ENCODE results near the gene C2orf76.
"Not testable (repeated sequence)": the region's sequence is repeated elsewhere in the genome, so short reads cannot be mapped to it uniquely, and the experiment has no call there.

The C2orf76 gene

DNA sequence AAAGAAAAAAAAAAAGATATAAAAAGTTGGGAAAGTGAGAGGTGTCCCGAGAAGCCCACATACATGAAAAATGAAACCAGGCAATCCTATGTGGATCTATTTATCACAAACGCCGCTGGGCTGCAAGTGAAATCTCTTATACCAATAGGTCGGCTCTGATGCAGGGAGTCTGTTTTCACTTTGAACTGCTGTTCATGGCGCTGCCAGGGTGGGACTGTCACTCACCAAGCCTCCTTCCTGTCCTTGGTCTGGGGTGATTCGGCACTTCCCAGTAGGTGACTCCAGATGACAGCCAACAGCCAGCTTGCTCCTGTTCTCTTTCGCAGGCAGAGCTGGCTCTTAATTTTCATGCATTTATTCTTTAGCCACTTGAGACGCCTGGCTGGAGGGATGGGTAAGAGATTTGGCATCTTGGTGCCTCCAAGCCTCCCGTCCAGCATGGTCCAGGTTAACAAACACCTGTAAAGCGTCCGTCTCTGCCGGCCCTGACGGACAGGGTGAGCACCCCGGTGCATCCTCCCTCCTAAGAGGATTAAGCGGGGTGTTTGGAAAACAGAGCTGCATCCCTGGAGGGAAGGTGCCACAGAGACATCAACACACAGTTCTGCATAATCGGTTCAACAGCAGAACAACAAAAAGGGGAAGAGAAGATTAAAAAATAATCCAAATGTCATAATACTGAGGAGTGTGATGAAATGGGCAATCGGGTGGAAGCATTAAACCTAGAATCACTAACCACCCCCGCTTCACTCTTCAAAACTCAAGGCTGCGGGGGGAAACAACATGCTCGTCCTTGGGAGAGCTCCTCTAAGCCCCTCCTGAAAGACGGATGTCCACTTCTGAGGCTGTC is 84.3 kb downstream of the C2orf76 start:
- Histone ChIP-seq H3K9me3 (ENCODE audit: control insufficient read depth, insufficient read depth, low read depth, low read length) (no peaks in the 10 kb centered on the region), H3K27me3 (ENCODE audit: control insufficient read depth, insufficient read depth, low read length) (no peaks in the 10 kb centered on the region), H3K9ac (ENCODE audit: low read length) (no peak overlapping the region), H3K27ac (ENCODE audit: low read depth, low read length) (no peak overlapping the region), H3K36me3 (ENCODE audit: control insufficient read depth, insufficient read depth, low read length) (no peaks in the 10 kb centered on the region), H3K4me1 (ENCODE audit: control insufficient read depth, insufficient read depth, low read length) (no peaks in the 10 kb centered on the region), H3K4me3 (ENCODE audit: low read depth, low read length) (no peak overlapping the region)

- H3K4me3 ChIP-seq (ENCODE audit: low read depth, low read length) = no peak overlapping the region
- H3K36me3 ChIP-seq (ENCODE audit: control insufficient read depth, insufficient read depth, low read length) = no peaks in the 10 kb centered on the region
- H3K27me3 ChIP-seq (ENCODE audit: control insufficient read depth, insufficient read depth, low read length) = no peaks in the 10 kb centered on the region
- H3K9ac ChIP-seq (ENCODE audit: low read length) = no peak overlapping the region
- H3K9me3 ChIP-seq (ENCODE audit: control insufficient read depth, insufficient read depth, low read depth, low read length) = peaks cover 2% of the 10 kb centered on the region; the same call in 1 of the 2 replicates
- no peak overlapping the region for H3K27ac ChIP-seq (ENCODE audit: low read depth, low read length)
- no peaks in the 10 kb centered on the region for H3K4me1 ChIP-seq (ENCODE audit: control insufficient read depth, insufficient read depth, low read length)
Measured at GRCh38 chr2:119280680-119281079, 86.0 kb downstream of the C2orf76 start.

DNA sequence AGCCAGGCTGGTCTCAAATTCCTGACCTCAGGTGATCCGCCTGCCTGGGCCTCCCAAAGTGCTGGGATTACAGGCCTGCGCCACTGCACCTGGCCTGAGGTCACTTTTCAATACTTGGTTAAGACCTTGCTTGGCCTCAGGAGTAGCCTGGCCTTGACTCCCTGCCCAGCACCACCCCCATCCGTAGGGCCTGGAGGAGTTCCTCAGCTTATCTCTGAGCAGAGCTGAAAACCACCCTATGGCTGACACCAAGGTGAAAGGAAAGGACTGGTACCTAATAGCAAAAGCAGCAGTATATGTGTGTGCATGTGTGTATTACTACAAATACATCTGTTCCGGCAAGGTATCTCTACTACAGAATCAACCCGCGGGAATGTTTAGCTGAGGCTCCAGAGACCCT is 87.0 kb downstream of the C2orf76 start:
- H3K27me3 ChIP-seq (ENCODE audit: control insufficient read depth, insufficient read depth, low read length) = no peaks in the 10 kb centered on the region

GRCh38 chr2:119278946-119279345 is 87.7 kb downstream of the C2orf76 start:
- no peak overlapping the region for H3K9ac ChIP-seq (ENCODE audit: low read length)
- H3K4me1 ChIP-seq (ENCODE audit: control insufficient read depth, insufficient read depth, low read length) = no peaks in the 10 kb centered on the region
- H3K36me3 ChIP-seq (ENCODE audit: control insufficient read depth, insufficient read depth, low read length) = no peaks in the 10 kb centered on the region
- H3K27ac ChIP-seq (ENCODE audit: low read depth, low read length) = no peak overlapping the region
- H3K27me3 ChIP-seq (ENCODE audit: control insufficient read depth, insufficient read depth, low read length) = no peaks in the 10 kb centered on the region
- H3K4me3 ChIP-seq (ENCODE audit: low read depth, low read length) = no peak overlapping the region
- peaks cover 2% of the 10 kb centered on the region; the same call in 1 of the 2 replicates for H3K9me3 ChIP-seq (ENCODE audit: control insufficient read depth, insufficient read depth, low read depth, low read length)

More for the DNA sequence above, 87.0 kb downstream of the C2orf76 start:
- H3K4me1 ChIP-seq (ENCODE audit: control insufficient read depth, insufficient read depth, low read length) = no peaks in the 10 kb centered on the region
- peaks cover 2% of the 10 kb centered on the region; the same call in 1 of the 2 replicates for H3K9me3 ChIP-seq (ENCODE audit: control insufficient read depth, insufficient read depth, low read depth, low read length)
- no peak overlapping the region for H3K4me3 ChIP-seq (ENCODE audit: low read depth, low read length)
- H3K36me3 ChIP-seq (ENCODE audit: control insufficient read depth, insufficient read depth, low read length) = no peaks in the 10 kb centered on the region
- no peak overlapping the region for H3K27ac ChIP-seq (ENCODE audit: low read depth, low read length)
- no peak overlapping the region for H3K9ac ChIP-seq (ENCODE audit: low read length)

GRCh38 chr2:119278385-119278784 is 88.2 kb downstream of the C2orf76 start:
- H3K27ac ChIP-seq (ENCODE audit: low read depth, low read length); H3K4me3 ChIP-seq (ENCODE audit: low read depth, low read length): not testable (repeated sequence)

GRCh38 chr2:119276864-119277263 is 89.8 kb downstream of the C2orf76 start:
- H3K36me3 ChIP-seq (ENCODE audit: control insufficient read depth, insufficient read depth, low read length) = no peaks in the 10 kb centered on the region
- H3K27ac ChIP-seq (ENCODE audit: low read depth, low read length) = no peak overlapping the region
- no peaks in the 10 kb centered on the region for H3K4me1 ChIP-seq (ENCODE audit: control insufficient read depth, insufficient read depth, low read length)
- H3K27me3 ChIP-seq (ENCODE audit: control insufficient read depth, insufficient read depth, low read length) = no peaks in the 10 kb centered on the region
- peaks cover 2% of the 10 kb centered on the region; the same call in 1 of the 2 replicates for H3K9me3 ChIP-seq (ENCODE audit: control insufficient read depth, insufficient read depth, low read depth, low read length)
- no peak overlapping the region for H3K4me3 ChIP-seq (ENCODE audit: low read depth, low read length)
- H3K9ac ChIP-seq (ENCODE audit: low read length) = no peak overlapping the region

More at GRCh38 chr2:119278385-119278784, 88.2 kb downstream of the C2orf76 start:
- H3K27me3 ChIP-seq (ENCODE audit: control insufficient read depth, insufficient read depth, low read length); H3K36me3 ChIP-seq (ENCODE audit: control insufficient read depth, insufficient read depth, low read length); H3K4me1 ChIP-seq (ENCODE audit: control insufficient read depth, insufficient read depth, low read length); H3K9me3 ChIP-seq (ENCODE audit: control insufficient read depth, insufficient read depth, low read depth, low read length); H3K9ac ChIP-seq (ENCODE audit: low read length): not testable (repeated sequence)

- Histone ChIP-seq H3K4me1 (ENCODE audit: control insufficient read depth, insufficient read depth, low read length) (peaks cover 4% of the 10 kb centered on the region), H3K27ac (ENCODE audit: low read depth, low read length) (no peak overlapping the region), H3K36me3 (ENCODE audit: control insufficient read depth, insufficient read depth, low read length) (no peaks in the 10 kb centered on the region; the same call in 1 of the 2 replicates), H3K9me3 (ENCODE audit: control insufficient read depth, insufficient read depth, low read depth, low read length) (no peaks in the 10 kb centered on the region), H3K9ac (ENCODE audit: low read length) (no peak overlapping the region), H3K4me3 (ENCODE audit: low read depth, low read length) (no peak overlapping the region), H3K27me3 (ENCODE audit: control insufficient read depth, insufficient read depth, low read length) (no peaks in the 10 kb centered on the region)
Measured at GRCh38 chr2:119267604-119268003, 99.0 kb downstream of the C2orf76 start.

- no peak overlapping the region for H3K9ac ChIP-seq (ENCODE audit: low read length)
- H3K9me3 ChIP-seq (ENCODE audit: control insufficient read depth, insufficient read depth, low read depth, low read length) = no peaks in the 10 kb centered on the region
- H3K4me3 ChIP-seq (ENCODE audit: low read depth, low read length) = no peak overlapping the region
- no peaks in the 10 kb centered on the region for H3K27me3 ChIP-seq (ENCODE audit: control insufficient read depth, insufficient read depth, low read length)
- H3K4me1 ChIP-seq (ENCODE audit: control insufficient read depth, insufficient read depth, low read length) = peaks cover 4% of the 10 kb centered on the region
- H3K27ac ChIP-seq (ENCODE audit: low read depth, low read length) = no peak overlapping the region
- H3K36me3 ChIP-seq (ENCODE audit: control insufficient read depth, insufficient read depth, low read length) = no peaks in the 10 kb centered on the region; the same call in 1 of the 2 replicates
Measured at GRCh38 chr2:119266091-119266589, 100.5 kb downstream of the C2orf76 start.

- peaks cover 4% of the 10 kb centered on the region for H3K4me1 ChIP-seq (ENCODE audit: control insufficient read depth, insufficient read depth, low read length)
- H3K9ac ChIP-seq (ENCODE audit: low read length) = no peak overlapping the region
- H3K36me3 ChIP-seq (ENCODE audit: control insufficient read depth, insufficient read depth, low read length) = no peaks in the 10 kb centered on the region; the same call in 1 of the 2 replicates
- no peak overlapping the region for H3K27ac ChIP-seq (ENCODE audit: low read depth, low read length)
- H3K27me3 ChIP-seq (ENCODE audit: control insufficient read depth, insufficient read depth, low read length) = no peaks in the 10 kb centered on the region
- H3K4me3 ChIP-seq (ENCODE audit: low read depth, low read length) = no peak overlapping the region
- H3K9me3 ChIP-seq (ENCODE audit: control insufficient read depth, insufficient read depth, low read depth, low read length) = no peaks in the 10 kb centered on the region
Measured at GRCh38 chr2:119265693-119266066, 101.0 kb downstream of the C2orf76 start.

DNA sequence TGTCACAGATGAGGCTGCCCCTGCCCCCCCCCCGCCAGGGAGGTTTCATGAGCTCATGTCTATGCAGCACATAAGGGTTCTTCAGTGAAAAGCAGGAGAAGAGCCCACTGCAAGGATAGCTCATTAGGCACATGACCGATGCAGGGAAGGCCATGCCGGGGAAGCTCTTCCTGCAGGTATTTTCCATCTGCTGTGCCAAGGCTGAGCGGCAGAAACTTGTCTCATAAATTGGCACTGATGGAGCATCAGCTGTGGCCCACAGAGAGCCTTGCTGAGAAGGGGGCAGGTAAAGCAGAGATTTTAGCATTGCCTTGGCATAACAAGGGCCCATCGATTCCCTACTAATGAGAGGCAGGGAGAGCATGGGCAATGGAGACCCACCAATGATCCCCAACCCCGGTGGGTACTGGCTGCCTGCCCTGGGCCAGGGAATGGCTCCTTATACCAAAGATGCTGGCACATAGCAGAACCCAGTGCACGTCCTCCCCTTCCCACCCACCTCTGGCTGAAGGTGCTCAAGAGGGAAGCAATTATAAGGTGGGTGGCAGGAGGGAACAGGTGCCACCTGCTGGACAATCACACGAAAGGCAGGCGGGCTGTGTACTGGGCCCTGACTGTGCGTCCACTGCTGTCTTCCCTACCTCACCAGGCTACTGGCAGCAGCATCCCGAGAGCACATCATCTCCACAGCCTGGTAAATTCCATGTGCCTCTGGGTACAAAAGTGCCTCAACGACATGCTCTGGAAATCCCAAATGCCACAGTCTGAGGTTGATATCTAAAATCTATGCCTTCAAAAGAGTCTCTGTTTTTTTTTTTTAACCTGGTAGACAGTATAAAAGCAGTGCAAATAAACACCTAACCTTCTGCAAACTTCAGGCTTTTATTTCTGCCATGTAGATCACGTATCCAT is 101.6 kb downstream of the C2orf76 start:
- H3K27ac ChIP-seq (ENCODE audit: low read depth, low read length) = no peak overlapping the region
- H3K27me3 ChIP-seq (ENCODE audit: control insufficient read depth, insufficient read depth, low read length) = no peaks in the 10 kb centered on the region
- H3K4me1 ChIP-seq (ENCODE audit: control insufficient read depth, insufficient read depth, low read length) = peaks cover 4% of the 10 kb centered on the region
- no peaks in the 10 kb centered on the region for H3K9me3 ChIP-seq (ENCODE audit: control insufficient read depth, insufficient read depth, low read depth, low read length)
- no peak overlapping the region for H3K4me3 ChIP-seq (ENCODE audit: low read depth, low read length)
- H3K36me3 ChIP-seq (ENCODE audit: control insufficient read depth, insufficient read depth, low read length) = no peaks in the 10 kb centered on the region; the same call in 1 of the 2 replicates
- H3K9ac ChIP-seq (ENCODE audit: low read length) = no peak overlapping the region

All from HUES6 (cell line).